PFSK-1 (cell line): ENCODE data around the gene AIG1.

ENCODE experiments used
- FOXP2 ChIP-seq: optimal IDR thresholded peaks from 2 replicates; pipeline ENCODE3; 2011; ENCODE audit warnings: borderline replicate concordance, control low read depth, inconsistent platforms; ENCODE audit not compliant: insufficient read depth; ENCODE audit errors: extremely low read length, extremely low read depth
- POLR2AphosphoS5 ChIP-seq: IDR thresholded peaks from 2 replicates; pipeline ENCODE4 v1.6.1; 2012; ENCODE audit warnings: low read depth, mild to moderate bottlenecking, control low read depth, low read length, moderate library complexity
- SIN3A ChIP-seq: IDR thresholded peaks from 2 replicates; pipeline ENCODE4 v1.6.1; 2012; ENCODE audit warnings: mild to moderate bottlenecking, low read length, moderate library complexity, borderline replicate concordance; ENCODE audit not compliant: insufficient read depth
- TAF1 ChIP-seq: IDR thresholded peaks from 2 replicates; pipeline ENCODE4 v1.6.1; 2012; ENCODE audit warnings: low read length, control low read depth, borderline replicate concordance; ENCODE audit not compliant: insufficient read depth
- TF ChIP-seq, protein P1 (sequence below), 2 experiments: IDR thresholded peaks; 2 replicates each; pipeline versions ENCODE4 v1.6.1 to v1.8.0; 2011 to 2012; ENCODE audit warnings: low read depth in 2 of 2, low read length in 2 of 2, control low read depth in 1 of 2, inconsistent platforms in 1 of 2, mild to moderate bottlenecking in 1 of 2, moderate library complexity in 1 of 2; ENCODE audit not compliant: insufficient read depth in 1 of 2

The AIG1 gene

DNA sequence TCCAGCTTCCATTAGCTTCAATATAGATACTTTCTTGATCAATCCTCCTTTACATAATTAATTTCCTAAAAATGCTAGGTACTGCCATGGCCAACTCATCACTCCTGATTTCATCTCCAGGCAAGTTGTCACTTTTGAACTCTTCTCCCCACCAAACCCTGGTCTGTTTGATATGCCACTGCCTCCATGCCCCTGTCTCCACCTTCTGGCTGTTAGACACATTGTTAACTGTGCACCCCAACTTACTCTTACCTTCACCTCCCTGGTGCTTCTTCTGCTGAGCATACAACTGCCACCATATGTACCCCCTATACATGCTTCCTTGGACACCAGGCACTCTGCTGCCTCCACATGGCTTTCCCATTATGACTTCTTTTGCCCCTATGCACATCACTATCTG lies 21.9 kb upstream of the AIG1 start:
- TF ChIP-seq, protein P1, sequence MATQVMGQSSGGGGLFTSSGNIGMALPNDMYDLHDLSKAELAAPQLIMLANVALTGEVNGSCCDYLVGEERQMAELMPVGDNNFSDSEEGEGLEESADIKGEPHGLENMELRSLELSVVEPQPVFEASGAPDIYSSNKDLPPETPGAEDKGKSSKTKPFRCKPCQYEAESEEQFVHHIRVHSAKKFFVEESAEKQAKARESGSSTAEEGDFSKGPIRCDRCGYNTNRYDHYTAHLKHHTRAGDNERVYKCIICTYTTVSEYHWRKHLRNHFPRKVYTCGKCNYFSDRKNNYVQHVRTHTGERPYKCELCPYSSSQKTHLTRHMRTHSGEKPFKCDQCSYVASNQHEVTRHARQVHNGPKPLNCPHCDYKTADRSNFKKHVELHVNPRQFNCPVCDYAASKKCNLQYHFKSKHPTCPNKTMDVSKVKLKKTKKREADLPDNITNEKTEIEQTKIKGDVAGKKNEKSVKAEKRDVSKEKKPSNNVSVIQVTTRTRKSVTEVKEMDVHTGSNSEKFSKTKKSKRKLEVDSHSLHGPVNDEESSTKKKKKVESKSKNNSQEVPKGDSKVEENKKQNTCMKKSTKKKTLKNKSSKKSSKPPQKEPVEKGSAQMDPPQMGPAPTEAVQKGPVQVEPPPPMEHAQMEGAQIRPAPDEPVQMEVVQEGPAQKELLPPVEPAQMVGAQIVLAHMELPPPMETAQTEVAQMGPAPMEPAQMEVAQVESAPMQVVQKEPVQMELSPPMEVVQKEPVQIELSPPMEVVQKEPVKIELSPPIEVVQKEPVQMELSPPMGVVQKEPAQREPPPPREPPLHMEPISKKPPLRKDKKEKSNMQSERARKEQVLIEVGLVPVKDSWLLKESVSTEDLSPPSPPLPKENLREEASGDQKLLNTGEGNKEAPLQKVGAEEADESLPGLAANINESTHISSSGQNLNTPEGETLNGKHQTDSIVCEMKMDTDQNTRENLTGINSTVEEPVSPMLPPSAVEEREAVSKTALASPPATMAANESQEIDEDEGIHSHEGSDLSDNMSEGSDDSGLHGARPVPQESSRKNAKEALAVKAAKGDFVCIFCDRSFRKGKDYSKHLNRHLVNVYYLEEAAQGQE (IDR thresholded peaks at IDR 0.05; ENCODE audit: insufficient read depth in 1 of 2, low read depth in 2 of 2, low read length in 2 of 2): no peak
- TF ChIP-seq TAF1 (no peak), FOXP2 (no peak), SIN3A (no peak), POLR2AphosphoS5 (no peak)

DNA sequence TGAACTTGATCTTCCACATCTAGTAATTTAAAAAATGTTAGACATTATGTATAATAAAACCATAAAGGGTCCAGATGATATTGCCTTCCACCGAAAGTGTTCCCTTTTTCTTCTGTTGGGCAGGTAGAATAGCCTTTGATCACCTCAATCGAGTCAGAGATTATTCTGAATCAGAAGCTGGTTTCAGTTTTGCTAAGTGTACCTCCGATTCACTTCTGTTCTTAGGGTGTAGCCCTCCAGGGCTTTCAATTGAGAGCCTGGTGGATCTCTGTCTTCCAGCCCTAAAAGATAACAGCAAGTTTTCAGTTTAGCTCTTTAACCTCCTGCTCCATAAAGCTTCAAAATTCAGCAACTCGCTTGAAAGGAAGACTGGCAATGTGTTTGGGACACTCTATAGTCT lies 21.1 kb upstream of the AIG1 start:
- TF ChIP-seq TAF1: no peak
- TF ChIP-seq SIN3A: no peak
- no peak for TF ChIP-seq FOXP2
- no peak for TF ChIP-seq POLR2AphosphoS5
- TF ChIP-seq, protein P1 (IDR thresholded peaks at IDR 0.05; ENCODE audit: insufficient read depth in 1 of 2, low read depth in 2 of 2, low read length in 2 of 2): no peak

DNA sequence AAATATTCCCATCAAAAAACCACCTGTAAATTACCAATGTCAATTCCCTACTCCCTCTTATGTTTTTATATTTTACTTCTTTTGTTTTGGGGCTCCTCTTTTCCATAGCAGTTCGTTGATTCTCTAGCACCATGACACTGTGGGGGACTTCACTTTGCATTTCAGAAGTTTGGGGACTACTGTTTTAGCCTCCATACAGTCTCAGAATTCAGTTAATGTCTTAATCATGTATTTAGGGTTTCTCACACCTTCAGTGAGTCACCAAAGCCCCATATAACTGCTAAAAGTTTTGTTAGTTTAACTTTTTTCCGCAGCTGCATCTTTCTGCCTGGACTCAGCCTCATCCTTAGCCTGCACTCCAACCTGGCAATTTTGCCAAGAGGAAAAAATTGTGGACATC lies 20.7 kb upstream of the AIG1 start:
- TF ChIP-seq SIN3A: no peak

DNA sequence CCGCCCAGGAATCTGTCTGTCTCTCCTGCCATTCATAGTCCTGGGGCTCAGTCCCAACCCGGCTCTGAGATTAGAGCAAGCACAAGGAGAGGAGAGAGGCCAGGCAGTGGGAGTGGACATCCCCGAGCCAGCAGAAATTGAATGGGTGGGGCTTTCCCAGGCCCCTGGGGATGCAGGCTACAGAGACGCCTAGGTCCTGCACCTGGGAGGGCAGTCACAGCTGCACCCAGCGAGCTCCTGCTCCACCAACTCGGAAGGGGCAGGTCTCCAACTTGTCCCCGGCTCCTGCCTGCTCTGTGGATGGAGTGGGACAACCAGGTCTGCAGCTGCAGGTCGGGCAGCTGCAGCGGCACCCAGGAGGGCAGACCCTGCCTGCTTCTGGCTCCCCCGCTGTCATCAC lies 11.1 kb upstream of the AIG1 start:
- TF ChIP-seq TAF1 (no peak), SIN3A (no peak), POLR2AphosphoS5 (no peak), FOXP2 (no peak)
- TF ChIP-seq, protein P1 (IDR thresholded peaks at IDR 0.05; ENCODE audit: insufficient read depth in 1 of 2, low read depth in 2 of 2, low read length in 2 of 2): no peak

DNA sequence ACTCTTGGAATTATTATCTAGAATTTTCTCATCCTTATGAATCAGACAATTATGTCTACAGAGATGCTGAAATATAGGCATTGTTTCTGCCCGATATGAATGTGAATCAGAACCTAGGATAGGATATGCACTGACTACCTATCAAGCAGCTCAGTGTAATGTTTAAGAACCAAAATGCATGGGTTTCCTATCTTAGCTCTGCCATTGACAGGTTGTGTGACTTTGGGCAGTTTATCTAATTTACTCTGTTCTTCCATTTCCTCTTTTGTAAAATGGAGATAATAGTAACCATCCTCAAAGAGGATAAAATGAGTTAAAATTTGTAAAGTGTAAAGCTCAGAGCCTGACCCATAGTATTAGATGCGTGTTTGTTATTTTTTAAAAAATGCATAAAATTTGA lies 10.2 kb upstream of the AIG1 start:
- TF ChIP-seq, protein P1 (IDR thresholded peaks at IDR 0.05; ENCODE audit: insufficient read depth in 1 of 2, low read depth in 2 of 2, low read length in 2 of 2): no peak

DNA sequence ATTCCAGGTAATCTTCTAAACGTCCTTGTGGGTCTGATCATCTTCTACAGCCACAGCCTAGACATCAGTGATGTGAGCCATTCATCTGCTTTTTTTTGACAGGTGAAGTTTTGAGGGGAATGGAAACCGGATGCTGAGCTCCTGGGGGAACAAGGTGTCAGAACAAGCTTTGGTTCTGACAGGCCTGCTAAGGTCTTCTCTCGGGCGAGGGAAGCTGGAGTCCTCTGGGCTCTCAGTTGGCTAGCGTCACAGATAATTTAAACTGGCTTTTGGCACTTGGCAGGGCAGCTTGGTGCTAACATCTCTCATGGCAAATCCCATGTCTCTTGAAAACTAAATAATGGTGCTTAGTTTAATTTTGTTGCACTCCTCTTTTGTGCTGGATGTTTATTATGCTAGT lies 8.4 kb upstream of the AIG1 start:
- TF ChIP-seq POLR2AphosphoS5: no peak
- TF ChIP-seq FOXP2: no peak
- TF ChIP-seq, protein P1 (IDR thresholded peaks at IDR 0.05; ENCODE audit: insufficient read depth in 1 of 2, low read depth in 2 of 2, low read length in 2 of 2): no peak
- no peak for TF ChIP-seq SIN3A
- no peak for TF ChIP-seq TAF1
